ENCODE results near the gene TSPAN17.

TSPAN17 gene

GRCh38 chr5:176670449-176670848, 23.2 kb downstream of the TSPAN17 start:
- Histone ChIP-seq H3K23ac (ENCODE audit: low read length in 2 of 2) (no peak overlapping the region), H3K4me3 (ENCODE audit: insufficient read depth in 1 of 2, low read depth in 1 of 2, low read length in 2 of 2) (no peak overlapping the region), H2BK5ac (ENCODE audit: low read depth, low read length, poor library complexity, severe bottlenecking) (no peak overlapping the region), H2AFZ (ENCODE audit: low read depth, low read length) (no peak overlapping the region), H3K27me3 (ENCODE audit: control insufficient read depth in 1 of 2, insufficient read depth in 1 of 2, low read length in 2 of 2) (peaks cover 45 to 76% of the 10 kb centered on the region in 2 experiments), H2BK15ac (ENCODE audit: low read depth, poor library complexity, severe bottlenecking) (no peak overlapping the region), H3K4me1 (ENCODE audit: control insufficient read depth, insufficient read depth, low read depth, low read length) (no peaks in the 10 kb centered on the region), H4K91ac (ENCODE audit: low read length) (no peak overlapping the region), H4K8ac (ENCODE audit: low read length) (no peak overlapping the region), H2BK120ac (ENCODE audit: low read depth, low read length) (no peak overlapping the region), H3K9me3 (ENCODE audit: control insufficient read depth, low read length) (no peaks in the 10 kb centered on the region), H3K36me3 (ENCODE audit: control insufficient read depth in 1 of 2, insufficient read depth in 2 of 2, low read depth in 1 of 2, low read length in 2 of 2) (no peaks in the 10 kb centered on the region), H3K79me1 (replicated peaks; ENCODE audit: low read length, poor library complexity, severe bottlenecking) (no peaks in the 10 kb centered on the region), H3K9ac (ENCODE audit: low read length) (no peak overlapping the region), H3K27ac (ENCODE audit: low read length, poor library complexity, severe bottlenecking) (no peak overlapping the region), H2BK12ac (ENCODE audit: low read length in 2 of 2) (no peak overlapping the region), H2AK5ac (ENCODE audit: low read length, severe bottlenecking) (no peak overlapping the region), H3K4me2 (ENCODE audit: low read length, poor library complexity, severe bottlenecking) (no peak overlapping the region), H3K4ac (ENCODE audit: low read depth in 1 of 2, low read length in 2 of 2) (no peak overlapping the region), H3K14ac (ENCODE audit: low read length in 2 of 2) (no peak overlapping the region), H3K18ac (ENCODE audit: low read depth in 1 of 2, low read length in 2 of 2) (no peak overlapping the region)
- 83% methylated on average over 8 of the region's 8 CpGs for WGBS
- DNase-seq = no peak

- Histone ChIP-seq H2AK5ac (ENCODE audit: low read length, severe bottlenecking) (no peak overlapping the region), H3K14ac (ENCODE audit: low read length in 2 of 2) (no peak overlapping the region), H3K23ac (ENCODE audit: low read length in 2 of 2) (no peak overlapping the region), H3K9ac (ENCODE audit: low read length) (no peak overlapping the region), H3K27ac (ENCODE audit: low read length, poor library complexity, severe bottlenecking) (no peak overlapping the region), H2BK120ac (ENCODE audit: low read depth, low read length) (no peak overlapping the region), H4K8ac (ENCODE audit: low read length) (no peak overlapping the region), H3K9me3 (ENCODE audit: control insufficient read depth, low read length) (no peaks in the 10 kb centered on the region), H3K4me1 (ENCODE audit: control insufficient read depth, insufficient read depth, low read depth, low read length) (peaks cover 6% of the 10 kb centered on the region), H3K4ac (ENCODE audit: low read depth in 1 of 2, low read length in 2 of 2) (no peak overlapping the region), H3K4me2 (ENCODE audit: low read length, poor library complexity, severe bottlenecking) (no peak overlapping the region), H3K18ac (ENCODE audit: low read depth in 1 of 2, low read length in 2 of 2) (no peak overlapping the region), H2BK5ac (ENCODE audit: low read depth, low read length, poor library complexity, severe bottlenecking) (no peak overlapping the region), H3K36me3 (ENCODE audit: control insufficient read depth in 1 of 2, insufficient read depth in 2 of 2, low read depth in 1 of 2, low read length in 2 of 2) (no peaks in the 10 kb centered on the region), H2BK12ac (ENCODE audit: low read length in 2 of 2) (no peak overlapping the region), H4K91ac (ENCODE audit: low read length) (no peak overlapping the region), H2AFZ (ENCODE audit: low read depth, low read length) (no peak overlapping the region), H2BK15ac (ENCODE audit: low read depth, poor library complexity, severe bottlenecking) (no peak overlapping the region), H3K79me1 (replicated peaks; ENCODE audit: low read length, poor library complexity, severe bottlenecking) (no peaks in the 10 kb centered on the region), H3K27me3 (ENCODE audit: control insufficient read depth in 1 of 2, insufficient read depth in 1 of 2, low read length in 2 of 2) (peaks cover 43 to 69% of the 10 kb centered on the region in 2 experiments), H3K4me3 (ENCODE audit: insufficient read depth in 1 of 2, low read depth in 1 of 2, low read length in 2 of 2) (no peak overlapping the region)
- DNase-seq = no peak
- 78% methylated on average over 4 of the region's 4 CpGs for WGBS
Observed at GRCh38 chr5:176671399-176671798, 24.1 kb downstream of the TSPAN17 start.

GRCh38 chr5:176671890-176672747, 24.8 kb downstream of the TSPAN17 start:
- H3K27ac ChIP-seq (ENCODE audit: low read length, poor library complexity, severe bottlenecking) = no peak overlapping the region
- H2BK15ac ChIP-seq (ENCODE audit: low read depth, poor library complexity, severe bottlenecking) = no peak overlapping the region
- H2BK12ac ChIP-seq (ENCODE audit: low read length in 2 of 2) = no peak overlapping the region
- no peak overlapping the region for H3K14ac ChIP-seq (ENCODE audit: low read length in 2 of 2)
- H4K8ac ChIP-seq (ENCODE audit: low read length) = no peak overlapping the region
- H3K18ac ChIP-seq (ENCODE audit: low read depth in 1 of 2, low read length in 2 of 2) = no peak overlapping the region
- peaks cover 12% of the 10 kb centered on the region for H3K4me1 ChIP-seq (ENCODE audit: control insufficient read depth, insufficient read depth, low read depth, low read length)
- no peaks in the 10 kb centered on the region for H3K36me3 ChIP-seq (ENCODE audit: control insufficient read depth in 1 of 2, insufficient read depth in 2 of 2, low read depth in 1 of 2, low read length in 2 of 2)
- no peaks in the 10 kb centered on the region for H3K9me3 ChIP-seq (ENCODE audit: control insufficient read depth, low read length)
- H3K4me3 ChIP-seq (ENCODE audit: insufficient read depth in 1 of 2, low read depth in 1 of 2, low read length in 2 of 2) = no peak overlapping the region
- WGBS = 69% methylated on average over 15 of the region's 18 CpGs
- no peaks in the 10 kb centered on the region for H3K79me1 ChIP-seq (replicated peaks; ENCODE audit: low read length, poor library complexity, severe bottlenecking)
- DNase-seq = no peak
- H3K9ac ChIP-seq (ENCODE audit: low read length) = no peak overlapping the region
- H3K27me3 ChIP-seq (ENCODE audit: control insufficient read depth in 1 of 2, insufficient read depth in 1 of 2, low read length in 2 of 2) = peaks cover 43 to 66% of the 10 kb centered on the region in 2 experiments
- H2BK5ac ChIP-seq (ENCODE audit: low read depth, low read length, poor library complexity, severe bottlenecking) = no peak overlapping the region
- H2AFZ ChIP-seq (ENCODE audit: low read depth, low read length) = no peak overlapping the region
- no peak overlapping the region for H4K91ac ChIP-seq (ENCODE audit: low read length)
- H3K23ac ChIP-seq (ENCODE audit: low read length in 2 of 2) = no peak overlapping the region
- no peak overlapping the region for H3K4ac ChIP-seq (ENCODE audit: low read depth in 1 of 2, low read length in 2 of 2)
- no peak overlapping the region for H2AK5ac ChIP-seq (ENCODE audit: low read length, severe bottlenecking)
- no peak overlapping the region for H3K4me2 ChIP-seq (ENCODE audit: low read length, poor library complexity, severe bottlenecking)
- H2BK120ac ChIP-seq (ENCODE audit: low read depth, low read length) = no peak overlapping the region

GRCh38 chr5:176673651-176674583, 26.6 kb downstream of the TSPAN17 start:
- whole genome bisulfite sequencing = 93% methylated on average over 18 of the region's 18 CpGs
- no peaks in the 10 kb centered on the region for H3K9me3 ChIP-seq (ENCODE audit: control insufficient read depth, low read length)
- no peak overlapping the region for H2BK15ac ChIP-seq (ENCODE audit: low read depth, poor library complexity, severe bottlenecking)
- no peak overlapping the region for H3K9ac ChIP-seq (ENCODE audit: low read length)
- no peak overlapping the region for H4K91ac ChIP-seq (ENCODE audit: low read length)
- no peak overlapping the region for H3K14ac ChIP-seq (ENCODE audit: low read length in 2 of 2)
- H2BK12ac ChIP-seq (ENCODE audit: low read length in 2 of 2) = no peak overlapping the region
- no peak overlapping the region for H3K4me3 ChIP-seq (ENCODE audit: insufficient read depth in 1 of 2, low read depth in 1 of 2, low read length in 2 of 2)
- H3K18ac ChIP-seq (ENCODE audit: low read depth in 1 of 2, low read length in 2 of 2) = no peak overlapping the region
- H4K8ac ChIP-seq (ENCODE audit: low read length) = no peak overlapping the region
- H3K4me1 ChIP-seq (ENCODE audit: control insufficient read depth, insufficient read depth, low read depth, low read length) = peaks cover 14% of the 10 kb centered on the region
- H3K4me2 ChIP-seq (ENCODE audit: low read length, poor library complexity, severe bottlenecking) = no peak overlapping the region
- no peak overlapping the region for H2AFZ ChIP-seq (ENCODE audit: low read depth, low read length)
- H3K23ac ChIP-seq (ENCODE audit: low read length in 2 of 2) = no peak overlapping the region
- H3K4ac ChIP-seq (ENCODE audit: low read depth in 1 of 2, low read length in 2 of 2) = no peak overlapping the region
- DNase-seq = no peak
- H3K27ac ChIP-seq (ENCODE audit: low read length, poor library complexity, severe bottlenecking) = no peak overlapping the region
- no peak overlapping the region for H2BK5ac ChIP-seq (ENCODE audit: low read depth, low read length, poor library complexity, severe bottlenecking)
- H3K79me1 ChIP-seq (replicated peaks; ENCODE audit: low read length, poor library complexity, severe bottlenecking) = no peaks in the 10 kb centered on the region
- H2BK120ac ChIP-seq (ENCODE audit: low read depth, low read length) = no peak overlapping the region
- H3K27me3 ChIP-seq (ENCODE audit: control insufficient read depth in 1 of 2, insufficient read depth in 1 of 2, low read length in 2 of 2) = peaks cover 30 to 65% of the 10 kb centered on the region in 2 experiments
- no peak overlapping the region for H2AK5ac ChIP-seq (ENCODE audit: low read length, severe bottlenecking)
- no peaks in the 10 kb centered on the region for H3K36me3 ChIP-seq (ENCODE audit: control insufficient read depth in 1 of 2, insufficient read depth in 2 of 2, low read depth in 1 of 2, low read length in 2 of 2)

All from mesenchymal stem cell (in vitro differentiated cells and primary cell).